NCI-H2227 (cell line): ENCODE data around the gene CEP104.

Experiments
- DNase-seq: peaks from one replicate; lab custom pipeline; 2025; ENCODE audit not compliant: unreplicated experiment; lab: John Stamatoyannopoulos, UW

The CEP104 gene

DNA sequence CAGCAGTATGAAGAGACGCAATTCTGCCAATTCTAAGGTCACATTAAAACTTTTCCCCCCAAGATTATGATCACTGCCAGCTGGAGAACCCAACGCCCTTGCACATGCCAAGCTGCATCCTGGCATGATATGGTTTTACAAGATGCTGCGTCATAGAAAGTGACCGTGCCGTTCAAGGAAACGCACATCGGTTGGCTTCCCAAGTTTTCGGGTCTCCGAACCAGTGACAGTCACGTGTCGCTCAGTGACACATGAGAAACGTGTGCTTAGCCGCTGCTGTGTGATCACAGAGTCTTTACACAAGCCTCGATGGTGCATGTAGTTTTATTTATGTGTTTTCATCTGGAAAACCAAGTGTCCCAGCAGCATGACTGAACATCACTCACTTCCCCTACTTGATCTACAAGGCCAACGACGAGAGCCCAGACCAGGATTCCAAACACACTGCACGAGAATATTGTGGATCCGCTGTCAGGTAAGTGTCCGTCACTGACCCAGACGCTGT lies 77.0 kb downstream of the CEP104 start:
- no peak for DNase-seq

DNA sequence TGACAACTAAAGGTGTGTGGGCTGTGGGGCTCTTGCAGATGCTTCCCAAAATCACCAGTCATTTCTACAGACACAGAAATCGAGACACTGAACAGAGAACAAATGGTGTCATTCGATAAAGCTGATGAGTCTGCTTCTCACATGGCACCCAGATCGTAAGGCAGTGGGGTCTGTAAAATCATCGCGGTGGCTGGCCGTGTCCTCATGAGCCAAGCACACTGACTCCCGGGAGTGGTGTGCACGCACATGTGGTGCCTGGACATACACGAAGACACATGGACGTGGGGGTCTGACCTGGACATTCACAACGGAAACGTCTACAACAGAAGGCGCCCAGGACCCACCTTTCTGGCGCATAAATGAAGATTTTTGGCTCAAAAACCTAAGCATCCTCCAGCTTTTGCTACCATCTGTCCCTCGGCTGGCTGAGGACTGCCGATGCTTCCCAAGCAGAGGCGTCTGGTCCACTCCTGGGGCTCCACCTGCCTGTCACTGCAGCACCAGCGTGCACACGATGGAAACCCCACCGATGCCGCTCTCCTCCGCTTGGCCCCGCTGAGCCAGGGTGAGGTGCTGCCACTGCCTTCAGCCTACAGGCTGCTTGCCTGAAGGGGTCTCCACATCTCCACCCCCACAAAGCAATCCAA lies 77.6 kb downstream of the CEP104 start:
- no peak for DNase-seq

DNA sequence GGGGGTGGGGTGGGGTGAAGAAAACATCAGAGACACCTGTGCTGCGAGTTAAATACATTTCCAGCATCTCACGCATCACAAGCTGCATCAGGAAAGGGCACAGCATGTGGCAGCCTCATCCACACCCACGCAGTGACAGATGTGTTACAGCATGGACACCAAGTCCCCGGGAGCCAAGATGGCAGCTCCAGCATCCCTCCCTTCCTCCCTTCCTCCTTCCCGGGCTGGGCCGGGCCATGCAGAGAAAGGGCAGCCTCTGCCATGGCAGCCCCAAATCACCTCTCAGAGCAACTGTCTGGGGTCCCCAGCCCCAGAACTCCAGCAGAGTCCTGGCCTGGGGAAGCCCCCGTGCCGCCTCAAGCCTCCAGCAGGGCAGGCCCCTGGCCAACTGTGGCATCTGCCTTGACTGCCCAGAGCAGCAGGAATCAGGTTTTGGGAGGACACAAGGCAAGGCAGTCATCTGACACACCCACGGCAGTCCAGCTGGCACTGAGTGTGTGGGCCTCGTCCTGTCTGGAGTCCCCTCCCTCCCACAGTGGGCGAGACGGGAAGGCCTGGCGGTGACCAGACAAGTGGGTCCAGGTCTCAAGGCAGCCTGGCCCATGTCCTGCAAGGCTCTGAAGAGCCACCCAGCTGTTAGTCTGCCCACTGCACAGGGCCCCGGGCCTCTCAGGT lies 78.3 kb downstream of the CEP104 start:
- DNase-seq: no peak

- no peak for DNase-seq
Measured at GRCh38 chr1:3777647-3778589, 79.1 kb downstream of the CEP104 start.

GRCh38 chr1:3777078-3777547 lies 79.9 kb downstream of the CEP104 start:
- no peak for DNase-seq

DNA sequence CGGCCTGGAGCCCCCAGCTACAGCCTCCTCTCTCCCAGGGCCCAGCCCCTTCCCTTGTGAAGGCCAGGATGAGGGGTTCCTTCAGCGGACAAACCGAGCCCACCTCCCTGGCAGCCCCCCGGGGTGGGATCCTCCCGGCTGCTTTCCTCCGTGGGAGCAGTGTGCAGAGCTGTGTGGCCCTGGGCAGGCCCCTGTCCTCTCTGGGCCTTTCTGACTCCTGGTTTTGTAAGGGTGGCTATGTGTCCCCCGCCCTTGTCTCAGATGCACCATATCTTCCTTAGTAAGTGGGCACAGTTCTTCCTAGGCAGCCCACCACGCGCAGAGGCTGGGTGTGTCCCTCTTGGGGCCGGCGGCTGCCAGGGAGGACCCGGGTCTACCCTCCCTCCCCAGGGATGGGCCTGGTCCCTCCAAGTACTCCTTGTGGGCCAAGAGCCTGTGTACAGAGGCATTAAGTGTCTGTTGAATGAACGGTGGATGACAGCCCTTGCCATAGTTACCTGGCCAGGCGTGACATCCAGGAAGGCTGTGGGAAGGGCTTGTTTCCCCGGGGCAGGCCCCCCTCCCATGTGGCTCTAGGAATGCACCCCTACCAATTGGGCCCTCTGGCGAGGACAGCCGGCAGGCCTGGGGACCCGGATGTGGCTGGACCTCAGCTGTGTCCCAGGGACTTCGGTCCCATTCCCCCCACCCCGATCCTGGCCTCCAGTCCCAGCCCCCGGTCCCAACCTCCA lies 80.6 kb downstream of the CEP104 start:
- no peak for DNase-seq

GRCh38 chr1:3775490-3776230 lies 81.4 kb downstream of the CEP104 start:
- DNase-seq: peak; percentile 63

GRCh38 chr1:3774946-3775489 lies 82.0 kb downstream of the CEP104 start:
- DNase-seq: peak; percentile 45

- no peak for DNase-seq
Measured at GRCh38 chr1:3774276-3774945, 82.6 kb downstream of the CEP104 start.

DNA sequence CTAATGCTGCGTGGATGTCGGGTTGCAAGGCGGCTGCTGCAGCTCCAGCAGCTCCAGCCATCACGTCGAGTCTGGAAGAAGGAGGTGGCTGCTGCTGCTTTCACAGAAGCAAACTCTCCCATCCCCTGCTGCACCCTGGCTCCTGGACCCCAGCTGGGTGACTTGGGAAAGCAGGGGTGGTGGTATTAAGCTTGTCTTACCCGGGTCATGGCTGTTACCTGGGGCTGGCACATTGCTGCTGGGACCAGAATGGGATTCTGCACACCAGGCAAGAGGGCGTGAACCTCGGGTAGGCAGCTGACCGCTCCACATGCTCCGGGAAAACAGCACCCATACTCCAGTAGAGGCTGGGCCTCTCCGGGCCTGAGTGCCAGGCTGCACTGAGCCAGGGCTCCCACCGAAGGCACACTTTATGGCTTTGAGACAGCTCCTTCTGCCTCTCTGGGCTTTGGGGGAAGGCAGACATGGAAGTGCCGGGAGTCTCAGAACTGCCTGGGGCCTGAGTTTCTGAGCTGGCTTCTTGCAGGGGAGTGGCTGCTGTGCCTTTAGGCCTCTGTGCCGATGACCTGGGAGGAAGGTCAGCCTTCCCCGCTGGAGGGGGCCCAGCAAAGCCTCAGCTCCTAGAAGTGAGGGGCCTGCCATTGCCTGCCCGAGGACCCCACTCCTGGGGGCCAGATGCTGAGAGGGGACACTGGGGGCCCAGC lies 83.3 kb downstream of the CEP104 start:
- DNase-seq: no peak

- DNase-seq: no peak
Measured at GRCh38 chr1:3772715-3773571, 84.1 kb downstream of the CEP104 start, which contains the start of gene SMIM1. Gene SMIM1, plus strand, starts transcription at chr1:3772749. Its CDS starts 2,625 bp downstream, at chr1:3775374.

DNA sequence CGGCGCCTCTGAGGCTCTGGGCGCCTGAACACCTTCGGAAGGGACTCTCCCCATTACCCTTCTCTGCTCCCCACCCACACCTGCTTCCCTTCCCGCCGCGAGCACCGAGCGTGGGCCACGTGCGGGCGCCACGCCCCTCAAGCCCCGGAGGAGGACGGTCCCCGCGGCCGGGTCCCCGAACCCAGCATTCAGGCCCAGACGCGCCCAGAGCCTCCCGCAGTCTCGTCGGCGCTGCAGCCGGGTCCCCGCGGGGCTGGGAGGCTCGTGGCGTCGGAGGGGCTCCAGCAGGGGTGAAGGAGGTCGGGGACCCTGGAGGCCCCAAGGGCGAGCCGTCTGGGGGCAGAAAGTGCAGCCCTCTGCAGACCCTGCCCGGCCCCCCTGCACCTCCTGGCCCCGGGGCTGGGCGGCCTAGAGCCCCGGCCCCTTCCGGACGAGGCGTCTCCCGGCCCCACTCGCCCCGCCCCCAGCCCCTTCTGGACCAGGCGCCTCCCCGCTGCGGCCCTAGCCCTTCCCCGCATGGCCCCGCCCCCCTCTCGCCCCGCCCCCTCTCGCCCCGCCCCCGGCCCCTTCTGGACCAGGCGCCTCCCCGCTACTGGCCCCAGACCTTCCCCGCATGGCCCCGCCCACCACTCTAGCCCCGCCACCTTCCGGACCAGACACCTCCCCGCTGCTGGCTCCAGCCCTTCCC lies 84.8 kb downstream of the CEP104 start:
- peak; percentile 63 for DNase-seq

GRCh38 chr1:3771108-3772026 lies 85.6 kb downstream of the CEP104 start:
- DNase-seq: no peak

DNA sequence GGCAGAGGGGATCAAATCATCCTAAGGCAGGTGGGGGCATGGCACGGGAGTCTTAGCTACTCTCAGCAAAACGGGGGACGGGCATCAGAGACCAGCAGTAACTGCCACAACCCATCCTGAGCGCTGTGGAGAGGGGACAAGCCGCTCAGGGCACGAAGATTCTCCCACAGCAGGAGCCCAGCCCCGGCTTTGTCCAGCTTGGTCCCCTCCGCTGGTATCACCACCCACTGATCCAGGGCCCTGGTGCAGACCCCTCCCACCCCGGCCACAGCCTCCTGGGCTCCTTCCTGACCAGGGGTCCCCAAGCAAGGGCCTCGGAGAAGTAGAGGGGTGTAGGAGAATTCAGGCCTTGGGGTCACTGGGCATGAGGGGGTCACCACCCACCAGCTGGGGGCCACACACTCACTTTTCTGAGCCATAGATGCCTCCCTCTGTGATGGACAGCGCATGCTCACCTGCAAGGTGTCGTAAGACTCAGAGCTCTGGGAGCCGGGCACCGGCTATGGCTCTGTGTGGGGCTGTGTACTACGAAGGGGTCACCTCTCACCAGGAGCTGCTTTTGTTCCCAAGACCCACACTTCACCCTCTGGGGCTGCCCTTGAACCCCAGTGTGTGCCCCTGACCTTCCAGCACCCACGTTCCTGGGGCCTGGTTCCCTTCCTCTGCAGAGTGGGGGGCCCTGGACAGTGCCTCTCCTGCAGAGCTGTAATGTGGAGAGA lies 86.8 kb downstream of the CEP104 start:
- no peak for DNase-seq

GRCh38 chr1:3768811-3769390 lies 88.1 kb downstream of the CEP104 start:
- no peak for DNase-seq
